HG02884 (cell line): Measurements from ENCODE around the gene NOSTRIN.

Experiments used
- ATAC-seq: cut with Tn5 transposase; IDR thresholded peaks from one replicate; pipeline ENCODE4 v1.9.1; 2021; ENCODE audit warnings: mild to moderate bottlenecking, moderate library complexity; ENCODE audit not compliant: unreplicated experiment

Gene NOSTRIN

DNA sequence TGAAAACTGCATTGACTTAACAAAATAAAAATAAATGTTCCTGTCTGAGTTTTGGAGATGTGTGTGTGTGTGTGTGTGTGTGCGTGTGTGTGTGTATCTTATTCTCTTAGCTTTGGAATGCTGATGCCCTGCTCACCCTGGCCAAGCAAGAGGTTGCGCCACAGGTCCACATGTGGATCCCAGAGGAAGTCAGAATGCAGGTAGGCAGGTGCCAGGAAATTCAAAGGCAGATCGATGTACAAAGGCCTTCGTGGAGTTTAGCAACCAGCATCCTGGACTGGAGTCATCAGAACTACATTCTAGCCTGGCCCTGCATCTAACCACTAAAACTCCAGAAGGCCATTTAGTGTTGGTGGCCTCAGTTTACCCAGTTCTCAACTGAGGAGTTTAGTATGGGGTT, 111.1 kb downstream of the NOSTRIN start:
- ATAC-seq: no peak
